LNCAP (cell line): ENCODE measurements around the gene MAGIX.

Experiments
- CTCF ChIP-seq: fragments of 450-650 bp; IDR thresholded peaks from 2 replicates; pipeline ENCODE4 v1.5.1; 2017; ENCODE audit warnings: mild to moderate bottlenecking

Gene MAGIX

GRCh38 chrX:49199906-49200771, 37.6 kb downstream of the MAGIX start, which contains the start of gene SYP:
SYP (minus strand) TSS chrX:49200193; CDS start chrX:49200186, 7 bp downstream.
- TF ChIP-seq CTCF = no peak

- no peak for TF ChIP-seq CTCF
Measured at GRCh38 chrX:49202022-49202421, 39.5 kb downstream of the MAGIX start.

GRCh38 chrX:49203536-49203935, 41.0 kb downstream of the MAGIX start:
- no peak for TF ChIP-seq CTCF

GRCh38 chrX:49204017-49204416, 41.5 kb downstream of the MAGIX start:
- no peak for TF ChIP-seq CTCF

GRCh38 chrX:49204709-49205108, 42.2 kb downstream of the MAGIX start:
- no peak for TF ChIP-seq CTCF

GRCh38 chrX:49205443-49205842, 42.9 kb downstream of the MAGIX start:
- TF ChIP-seq CTCF = no peak

- no peak for TF ChIP-seq CTCF
Measured at GRCh38 chrX:49206543-49206942, 44.0 kb downstream of the MAGIX start.
